Smooth muscle cell (in vitro differentiated cells): Measurements from ENCODE around the gene TMEM221. TPM values are rescaled to one million over a fixed set of nuclear protein-coding genes. Genes with fewer than 3 reads are reported as not detected.

Experiments used
- DNase-seq: peaks from one replicate; lab custom pipeline; 2025; ENCODE audit not compliant: unreplicated experiment; lab: John Stamatoyannopoulos, UW
- H2AFZ ChIP-seq: fragments of 200-600 bp; sonication (generic); 2 replicates; pipeline ENCODE4 v1.6.0; 2016; ENCODE audit warnings: antibody characterized with exemption, low read depth, mild to moderate bottlenecking
- H3F3A ChIP-seq: fragments of 200-600 bp; sonication (generic); 2 replicates; pipeline ENCODE4 v1.6.0; 2017; ENCODE audit warnings: antibody characterized with exemption, low read depth
- H3K27ac ChIP-seq: fragments of 200-600 bp; sonication (generic); 2 replicates; pipeline ENCODE4 v1.5.1; 2016; ENCODE audit warnings: low read depth, mild to moderate bottlenecking
- H3K27me3 ChIP-seq: fragments of 200-600 bp; sonication (generic); 2 replicates; pipeline ENCODE4 v1.6.1; 2016; ENCODE audit warnings: low read depth, mild to moderate bottlenecking
- H3K36me3 ChIP-seq: fragments of 200-600 bp; sonication (generic); 2 replicates; pipeline ENCODE4 v1.5.1; 2016; ENCODE audit warnings: low read depth
- H3K4me1 ChIP-seq: fragments of 200-600 bp; sonication (generic); 2 replicates; pipeline ENCODE4 v1.5.1; 2016; ENCODE audit warnings: low read depth
- H3K4me2 ChIP-seq: fragments of 200-600 bp; sonication (generic); 2 replicates; pipeline ENCODE4 v1.6.0; 2016; ENCODE audit warnings: mild to moderate bottlenecking
- H3K4me3 ChIP-seq: fragments of 200-600 bp; sonication (generic); 2 replicates; pipeline ENCODE4 v1.5.1; 2016; ENCODE audit warnings: mild to moderate bottlenecking
- H3K79me2 ChIP-seq: fragments of 200-600 bp; sonication (generic); 2 replicates; pipeline ENCODE4 v1.6.0; 2016; ENCODE audit warnings: low read depth, mild to moderate bottlenecking
- H3K9ac ChIP-seq: fragments of 200-600 bp; sonication (generic); 2 replicates; pipeline ENCODE4 v1.6.0; 2016; ENCODE audit warnings: low read depth
- H3K9me3 ChIP-seq: fragments of 200-600 bp; sonication (generic); replicated peaks from 2 replicates; pipeline ENCODE4 v1.5.1; 2016; ENCODE audit warnings: low read depth
- H4K20me1 ChIP-seq: fragments of 200-600 bp; sonication (generic); 2 replicates; pipeline ENCODE4 v1.6.0; 2016; ENCODE audit warnings: low read depth
- CTCF ChIP-seq: fragments of 200-600 bp; sonication (generic); IDR thresholded peaks from 2 replicates; pipeline ENCODE4 v1.5.1; 2017; ENCODE audit warnings: borderline replicate concordance, mild to moderate bottlenecking, antibody characterized with exemption; ENCODE audit not compliant: insufficient read depth, poor library complexity, severe bottlenecking
- WGBS: methylation state at CpG from one replicate; pipeline ENCODE4 v1.1.7; 2016; ENCODE audit warnings: low lambda C conversion rate; 5-methylcytosine and 5-hydroxymethylcytosine counted together
- polyA plus RNA-seq: library from polyadenylated mRNA; unstranded; fragments of >200 nt; fragmentation: Nextera tagmentation; extraction: Ambion mirVana; gene quantifications from 2 replicates; pipeline ENCODE4 v1.2.1, GENCODE V29; 2016
- total RNA-seq: library from RNA; depleted of rRNA; stranded (reverse); fragments of >200 nt; gene quantifications from 2 replicates; pipeline ENCODE4 v1.2.3, GENCODE V29; 2014

The TMEM221 gene
- total and polyA plus RNA-seq, 2 experiments from 2014 or later: 0.31 to 0.63 TPM

GRCh38 chr19:17409990-17410389, 38.5 kb downstream of the TMEM221 start:
- no peak overlapping the region for H2AFZ ChIP-seq
- no peaks in the 10 kb centered on the region for H3K79me2 ChIP-seq
- H3K36me3 ChIP-seq: no peaks in the 10 kb centered on the region
- H3K9ac ChIP-seq: no peak overlapping the region
- H3K4me1 ChIP-seq: peaks cover 18% of the 10 kb centered on the region
- H3K9me3 ChIP-seq: no peaks in the 10 kb centered on the region
- peaks cover 5% of the 10 kb centered on the region for H3F3A ChIP-seq
- H3K4me2 ChIP-seq: no peak overlapping the region
- WGBS: 98% methylated on average over 9 of the region's 9 CpGs
- H3K27ac ChIP-seq: no peak overlapping the region
- TF ChIP-seq CTCF: no peak
- H3K27me3 ChIP-seq: no peaks in the 10 kb centered on the region
- no peak for DNase-seq
- no peaks in the 10 kb centered on the region for H4K20me1 ChIP-seq
- no peak overlapping the region for H3K4me3 ChIP-seq

- H3K36me3 ChIP-seq: no peaks in the 10 kb centered on the region
- H3K4me2 ChIP-seq: no peak overlapping the region
- no peaks in the 10 kb centered on the region for H3K79me2 ChIP-seq
- H4K20me1 ChIP-seq: no peaks in the 10 kb centered on the region
- no peaks in the 10 kb centered on the region for H3K27me3 ChIP-seq
- no peak for TF ChIP-seq CTCF
- no peak overlapping the region for H2AFZ ChIP-seq
- H3K9me3 ChIP-seq: no peaks in the 10 kb centered on the region
- H3K9ac ChIP-seq: no peak overlapping the region
- H3K27ac ChIP-seq: no peak overlapping the region
- H3K4me3 ChIP-seq: no peak overlapping the region
- 77% methylated on average over 2 of the region's 2 CpGs for WGBS
- H3F3A ChIP-seq: no peaks in the 10 kb centered on the region
- no peak for DNase-seq
- H3K4me1 ChIP-seq: peaks cover 15% of the 10 kb centered on the region
These were observed 41.6 kb downstream of the TMEM221 start for GRCh38 chr19:17406887-17407196.

GRCh38 chr19:17406046-17406886, 42.2 kb downstream of the TMEM221 start:
- H3K27ac ChIP-seq: no peak overlapping the region

More at GRCh38 chr19:17406046-17406886, 42.2 kb downstream of the TMEM221 start:
- Histone ChIP-seq H3K9ac (no peak overlapping the region), H3K4me2 (no peak overlapping the region), H3K79me2 (no peaks in the 10 kb centered on the region), H3K4me1 (peaks cover 15% of the 10 kb centered on the region), H3K4me3 (no peak overlapping the region), H4K20me1 (no peaks in the 10 kb centered on the region), H2AFZ (no peak overlapping the region), H3K9me3 (no peaks in the 10 kb centered on the region), H3K36me3 (no peaks in the 10 kb centered on the region), H3K27me3 (no peaks in the 10 kb centered on the region), H3F3A (no peaks in the 10 kb centered on the region)
- no peak for DNase-seq
- no peak for TF ChIP-seq CTCF
- 69% methylated on average over 10 of the region's 10 CpGs for WGBS
